GM23338 (cell line): Measurements from ENCODE around the gene RGS8. TPM values are rescaled to one million over a fixed set of nuclear protein-coding genes. Genes with fewer than 3 reads are reported as not detected.

Source experiments
- ATAC-seq: fragments of 200-7000 bp; cut with Tn5 transposase; 3 replicates; pipeline ENCODE4 v1.9.1; 2020
- DNase-seq: peaks from one replicate; pipeline ENCODE4 v3.0.0-alpha.2; 2015; ENCODE audit warnings: low spot score
- H2AFZ ChIP-seq: fragments of 200-600 bp; sonication (generic); 2 replicates; pipeline ENCODE4 v1.8.0; 2016; ENCODE audit warnings: antibody characterized with exemption, mild to moderate bottlenecking, moderate library complexity
- H3F3A ChIP-seq: fragments of 200-600 bp; sonication (generic); replicated peaks from 2 replicates; pipeline ENCODE4 v1.8.0; 2017; ENCODE audit warnings: antibody characterized with exemption, mixed run types, low read depth
- H3K27ac ChIP-seq: fragments of 200-600 bp; sonication (generic); 2 replicates; pipeline ENCODE4 v1.6.1; 2016; ENCODE audit warnings: low read depth
- H3K27me3 ChIP-seq: fragments of 200-600 bp; sonication (generic); 2 replicates; pipeline ENCODE4 v1.8.0; 2016; ENCODE audit warnings: mild to moderate bottlenecking, mixed run types, moderate library complexity; ENCODE audit not compliant: insufficient read depth
- H3K36me3 ChIP-seq: fragments of 200-600 bp; sonication (generic); 2 replicates; pipeline ENCODE4 v1.8.0; 2016; ENCODE audit warnings: mild to moderate bottlenecking; ENCODE audit not compliant: insufficient read depth
- H3K4me1 ChIP-seq: fragments of 200-600 bp; sonication (generic); 2 replicates; pipeline ENCODE4 v1.8.0; 2016; ENCODE audit warnings: mild to moderate bottlenecking, moderate library complexity; ENCODE audit not compliant: insufficient read depth
- H3K4me2 ChIP-seq: fragments of 200-600 bp; sonication (generic); 2 replicates; pipeline ENCODE4 v1.7.1; 2017; ENCODE audit warnings: mixed run types
- H3K4me3 ChIP-seq: fragments of 200-600 bp; sonication (generic); 2 replicates; pipeline ENCODE4 v1.6.1; 2016; ENCODE audit warnings: mixed run types
- H3K79me2 ChIP-seq: fragments of 200-600 bp; sonication (generic); replicated peaks from 2 replicates; pipeline ENCODE4 v1.8.0; 2017; ENCODE audit warnings: mild to moderate bottlenecking; ENCODE audit not compliant: insufficient read depth
- H3K9me2 ChIP-seq: fragments of 200-600 bp; sonication (generic); 2 replicates; pipeline ENCODE4 v1.8.0; 2017; ENCODE audit not compliant: insufficient read depth
- H4K20me1 ChIP-seq: fragments of 200-600 bp; sonication (generic); replicated peaks from 2 replicates; pipeline ENCODE4 v1.8.0; 2017; ENCODE audit warnings: mild to moderate bottlenecking; ENCODE audit not compliant: insufficient read depth
- H3K27ac Mint-ChIP-seq: 2 replicates; pipeline ENCODE4 v1.8.0; 2020; ENCODE audit warnings: inconsistent platforms, mild to moderate bottlenecking, moderate library complexity, mixed read lengths
- H3K27me3 Mint-ChIP-seq: 3 replicates; pipeline ENCODE4 v1.8.0; 2022; ENCODE audit warnings: low read depth, mild to moderate bottlenecking, moderate library complexity, mixed read lengths, inconsistent platforms; ENCODE audit not compliant: insufficient read depth, poor library complexity
- H3K36me3 Mint-ChIP-seq: 3 replicates; pipeline ENCODE4 v1.8.0; 2021; ENCODE audit warnings: low read depth, mild to moderate bottlenecking, inconsistent platforms, moderate library complexity, mixed read lengths
- H3K4me1 Mint-ChIP-seq: 3 replicates; pipeline ENCODE4 v1.8.0; 2020; ENCODE audit warnings: mild to moderate bottlenecking, inconsistent platforms, mixed read lengths
- H3K4me3 Mint-ChIP-seq: 3 replicates; pipeline ENCODE4 v1.8.0; 2021; ENCODE audit warnings: moderate library complexity, mild to moderate bottlenecking, inconsistent platforms, mixed read lengths
- H3K9me3 Mint-ChIP-seq: 3 replicates; pipeline ENCODE4 v1.8.0; 2020; ENCODE audit warnings: moderate library complexity, mild to moderate bottlenecking, inconsistent platforms, mixed read lengths
- CREB1 ChIP-seq: fragments of 250-450 bp; sonication (Bioruptor Pico); IDR thresholded peaks from 2 replicates; pipeline ENCODE4 v1.5.0; 2020; ENCODE audit warnings: low read depth, mild to moderate bottlenecking, moderate library complexity
- CTCF ChIP-seq, 2 experiments: fragments of 200-600 bp in 1 of 2; sonication (generic) in 1 of 2; conservative IDR thresholded peaks; 2 replicates each; pipeline versions ENCODE4 v1.5.1 to v1.6.1; 2016 to 2017; ENCODE audit warnings: antibody characterized with exemption in 2 of 2, low read depth in 2 of 2, mild to moderate bottlenecking in 2 of 2, moderate library complexity in 1 of 2
- ETS1 ChIP-seq: IDR thresholded peaks from 2 replicates; pipeline ENCODE4 v1.6.1; 2016; ENCODE audit warnings: antibody characterized with exemption
- EZH2 ChIP-seq: fragments of 200-600 bp; sonication (generic); IDR thresholded peaks from one replicate; pipeline ENCODE4 v1.8.0; 2017; ENCODE audit warnings: antibody characterized with exemption, mild to moderate bottlenecking, low read depth; ENCODE audit not compliant: unreplicated experiment
- EZH2phosphoT487 ChIP-seq: fragments of 200-600 bp; sonication (generic); IDR thresholded peaks from one replicate; pipeline ENCODE4 v1.8.1; 2018; ENCODE audit warnings: antibody characterized with exemption; ENCODE audit not compliant: unreplicated experiment
- JUNB ChIP-seq: IDR thresholded peaks from one replicate; pipeline ENCODE4 v1.6.1; 2016; ENCODE audit warnings: antibody characterized with exemption; ENCODE audit not compliant: unreplicated experiment
- NANOG ChIP-seq: IDR thresholded peaks from 2 replicates; pipeline ENCODE4 v1.6.1; 2016; ENCODE audit warnings: antibody characterized with exemption, borderline replicate concordance
- POLR2AphosphoS5 ChIP-seq: IDR thresholded peaks from 2 replicates; pipeline ENCODE4 v1.6.1; 2016; ENCODE audit warnings: antibody characterized with exemption, low read depth
- REST ChIP-seq: IDR thresholded peaks from one replicate; pipeline ENCODE4 v1.6.1; 2018; ENCODE audit warnings: antibody characterized with exemption; ENCODE audit not compliant: unreplicated experiment
- STAT1 ChIP-seq: IDR thresholded peaks from one replicate; pipeline ENCODE4 v1.6.1; 2016; ENCODE audit warnings: antibody characterized with exemption; ENCODE audit not compliant: unreplicated experiment
- ZNF114 ChIP-seq: fragments of 250-450 bp; sonication (Bioruptor Pico); IDR thresholded peaks from 2 replicates; pipeline ENCODE4 v1.5.0; 2020; ENCODE audit warnings: mild to moderate bottlenecking, moderate library complexity
- ZNF331 ChIP-seq: fragments of 250-450 bp; sonication (Bioruptor Pico); IDR thresholded peaks from 2 replicates; pipeline ENCODE4 v1.5.0; 2020; ENCODE audit warnings: low read depth, mild to moderate bottlenecking, moderate library complexity
- ZNF462 ChIP-seq: fragments of 250-450 bp; sonication (Bioruptor Pico); IDR thresholded peaks from 2 replicates; pipeline ENCODE4 v1.5.0; 2020; ENCODE audit warnings: mild to moderate bottlenecking, moderate library complexity
- polyA plus RNA-seq: library from polyadenylated mRNA; unstranded; fragments of >200 nt; fragmentation: Nextera tagmentation; extraction: Ambion mirVana; gene quantifications from 2 replicates; pipeline ENCODE4 v1.2.1, GENCODE V29; 2016
- total RNA-seq: library from RNA; depleted of rRNA; stranded (reverse); fragments of >200 nt; shearing (Covaris generic); gene quantifications from 2 replicates; pipeline ENCODE4 v1.2.3, GENCODE V29; 2014

RGS8 gene
- total and polyA plus RNA-seq, 2 experiments from 2014 or later, result 0.06 to 2.5 TPM

- Histone ChIP-seq H3K79me2 (no peaks in the 10 kb centered on the region), H3K27ac (no peak overlapping the region), H3K4me1 (peaks cover 2% of the 10 kb centered on the region), H3K36me3 (no peaks in the 10 kb centered on the region), H3K4me3 (no peak overlapping the region), H4K20me1 (no peaks in the 10 kb centered on the region), H3F3A (no peaks in the 10 kb centered on the region), H3K4me2 (no peak overlapping the region), H3K9me2 (no peaks in the 10 kb centered on the region), H3K27me3 (no peaks in the 10 kb centered on the region), H2AFZ (no peak overlapping the region)
- no peak overlapping the region for H3K4me3 Mint-ChIP-seq
- H3K36me3 Mint-ChIP-seq, result no peaks in the 10 kb centered on the region
- no peak for ATAC-seq
- no peak overlapping the region for H3K27ac Mint-ChIP-seq
- peaks cover 5% of the 10 kb centered on the region for H3K27me3 Mint-ChIP-seq
- peaks cover 3% of the 10 kb centered on the region; the same call in 2 of the 3 replicates for H3K4me1 Mint-ChIP-seq
- TF ChIP-seq CREB1 (CRISPR knock-in tag), result no peak
- no peak for TF ChIP-seq NANOG
- TF ChIP-seq JUNB, result no peak
- no peak for TF ChIP-seq ZNF114 (CRISPR knock-in tag)
- TF ChIP-seq ETS1, result no peak
- no peak for TF ChIP-seq CTCF (conservative IDR thresholded peaks at IDR 0.05; ENCODE audit: low read depth in 2 of 2)
- TF ChIP-seq ZNF331, result no peak
- TF ChIP-seq EZH2phosphoT487, result no peak
- TF ChIP-seq REST, result no peak
- TF ChIP-seq POLR2AphosphoS5, result no peak
- TF ChIP-seq ZNF462 (CRISPR knock-in tag), result no peak
- TF ChIP-seq EZH2, result no peak
- no peak for TF ChIP-seq STAT1
- no peaks in the 10 kb centered on the region for H3K9me3 Mint-ChIP-seq
- DNase-seq, result no peak
Observed at GRCh38 chr1:182709225-182709764, 24.9 kb upstream of the RGS8 start.
